ENCODE results near the gene RAET1G. TPM values are rescaled to one million over a fixed set of nuclear protein-coding genes. Genes with fewer than 3 reads are reported as not detected.
"Not testable (repeated sequence)": the region's sequence is repeated elsewhere in the genome, so short reads cannot be mapped to it uniquely, and the experiment has no call there.

The RAET1G gene
- total RNA-seq, 1 donor from 2014 or later, result 24.7 TPM

GRCh38 chr6:149891864-149892263, 31.1 kb downstream of the RAET1G start:
- not testable (repeated sequence) for ATAC-seq

DNA sequence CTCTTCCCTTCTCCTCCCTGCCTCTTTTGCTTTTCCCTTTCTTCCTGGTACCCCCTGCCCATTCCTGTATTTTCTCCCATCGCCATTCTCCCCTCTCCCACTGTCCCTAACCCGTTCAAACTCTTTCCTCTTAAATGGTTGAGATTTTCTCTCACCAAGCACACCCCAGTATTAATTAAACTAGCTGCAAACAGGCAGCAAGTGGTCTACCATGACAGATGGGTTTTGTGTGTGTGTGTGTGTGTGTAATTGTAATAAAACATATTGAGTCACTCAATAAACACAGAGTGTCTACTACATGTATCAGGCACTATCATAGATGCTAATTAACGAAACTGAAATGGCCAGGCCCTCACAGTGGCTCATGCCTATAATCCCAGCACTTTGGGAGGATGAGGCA, 31.7 kb downstream of the RAET1G start:
- ATAC-seq, result peak; percentile 41

- peak; percentile 66 for ATAC-seq
Measured at GRCh38 chr6:149890629-149891045, 32.3 kb downstream of the RAET1G start.

DNA sequence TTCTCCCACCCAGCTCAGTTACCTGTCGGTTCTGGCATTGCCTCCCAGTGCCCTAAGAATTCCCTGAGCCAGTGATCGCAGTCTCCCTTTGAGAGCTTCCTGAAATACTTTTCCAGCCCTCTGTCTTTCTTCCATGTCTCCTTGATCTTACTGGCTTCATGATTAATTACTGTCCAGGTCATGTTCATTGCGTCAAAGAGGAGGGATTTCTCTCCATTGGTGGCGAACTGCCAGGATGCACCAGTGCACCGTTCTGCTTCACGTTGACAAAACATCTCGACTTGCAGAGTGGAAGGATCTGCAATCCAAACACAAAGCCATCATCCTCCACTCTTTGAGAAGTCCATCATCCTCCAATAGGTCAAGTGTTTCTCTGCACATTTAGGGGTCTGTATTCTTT, 33.6 kb downstream of the RAET1G start:
- no peak for ATAC-seq

- peak; percentile 15 for ATAC-seq
Measured at GRCh38 chr6:149888659-149889058, 34.3 kb downstream of the RAET1G start.

DNA sequence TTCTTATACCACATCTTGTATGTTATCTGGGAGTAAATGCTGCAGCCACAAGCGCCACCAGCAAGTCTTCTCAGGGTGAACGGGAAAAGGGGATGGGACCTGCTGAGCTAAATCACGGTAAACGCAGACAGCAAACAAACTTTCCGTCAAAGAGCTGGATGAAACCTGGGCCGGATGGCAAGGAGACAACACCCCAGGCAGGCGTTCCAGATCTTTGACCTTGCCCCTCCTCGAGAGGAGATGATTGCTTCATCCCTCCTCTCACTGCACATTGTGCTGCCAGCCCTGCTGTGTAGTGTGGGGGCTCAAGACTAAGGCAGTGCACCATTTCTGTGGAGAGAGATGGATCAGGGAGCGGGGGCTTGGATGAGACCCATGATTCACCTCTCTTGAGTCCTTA, 34.8 kb downstream of the RAET1G start:
- peak; percentile 55 for ATAC-seq

DNA sequence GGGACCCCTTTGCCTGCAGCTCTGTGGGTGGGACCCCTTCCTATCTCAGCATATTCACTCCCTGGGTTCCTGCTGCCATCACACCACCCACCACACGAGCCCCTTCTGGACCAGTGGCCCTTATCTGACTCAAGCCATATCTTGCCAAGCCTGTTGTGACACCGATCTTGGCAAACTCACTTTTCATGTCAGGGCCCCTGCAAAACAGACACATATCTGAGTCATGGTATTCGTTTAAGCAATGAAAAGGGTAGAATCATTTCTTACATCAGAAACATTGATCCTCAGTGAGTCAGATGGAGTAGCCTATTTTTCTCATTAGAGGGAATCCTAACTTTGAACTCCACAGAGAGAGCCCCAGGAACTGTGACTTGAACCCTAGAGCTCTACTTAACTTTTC, 35.6 kb downstream of the RAET1G start:
- peak; percentile 70 for ATAC-seq

DNA sequence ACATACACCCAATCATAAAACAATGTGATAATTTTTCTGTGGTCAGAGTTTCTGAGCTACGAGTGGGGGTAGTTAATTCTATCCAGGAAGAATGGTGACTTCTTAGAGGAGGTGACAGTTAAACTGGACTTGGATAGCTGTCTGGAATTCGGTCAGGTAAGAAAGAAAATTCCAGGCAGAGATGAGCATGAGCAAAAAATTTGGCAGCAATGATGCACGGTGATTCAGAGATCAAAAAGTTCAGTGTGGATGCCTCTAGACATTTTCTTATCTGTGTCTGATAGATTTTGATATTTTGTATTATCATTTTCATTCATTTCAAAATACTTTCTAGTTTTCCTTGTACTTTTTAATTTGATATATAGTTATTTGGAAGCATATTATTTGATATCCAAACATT, 37.0 kb downstream of the RAET1G start:
- ATAC-seq, result no peak

DNA sequence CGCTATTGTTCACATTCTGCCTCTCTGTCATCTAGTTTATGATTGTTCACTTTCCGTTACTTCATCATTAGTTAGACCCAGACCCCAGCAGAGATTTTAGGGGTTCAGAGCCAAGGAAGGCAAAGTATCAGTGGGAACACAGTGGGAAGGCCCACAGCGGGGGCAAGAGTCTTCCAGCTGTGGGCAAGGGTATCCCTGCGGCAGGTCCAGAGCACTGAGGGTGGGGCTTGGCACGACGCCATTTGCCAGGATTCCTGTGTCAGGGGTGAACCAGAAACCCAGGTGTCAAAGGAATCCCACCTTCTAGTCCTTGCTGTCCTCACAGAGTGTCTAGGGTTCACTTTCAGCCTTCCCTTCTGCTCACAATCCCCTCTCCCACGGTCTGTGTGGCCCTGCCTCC, 38.3 kb downstream of the RAET1G start:
- ATAC-seq, result no peak

DNA sequence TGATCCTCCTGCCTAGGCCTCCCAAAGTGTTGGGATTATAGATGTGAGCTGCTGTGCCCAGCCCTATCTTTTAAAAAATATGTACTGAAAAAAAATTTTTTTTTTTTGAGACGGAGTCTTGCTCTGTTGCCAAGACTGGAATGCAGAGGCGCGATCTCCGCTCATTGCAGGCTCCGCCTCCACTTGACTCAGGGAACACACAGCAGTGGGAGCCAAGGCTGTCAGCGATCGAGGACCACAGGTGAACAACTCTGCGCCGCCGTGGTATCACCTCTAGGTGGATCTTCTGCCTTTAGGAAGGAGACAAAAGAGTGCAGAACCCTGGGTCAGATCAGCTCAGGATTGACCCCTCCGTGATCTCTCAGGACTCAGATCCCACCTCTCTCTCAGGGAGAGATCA, 38.7 kb downstream of the RAET1G start:
- peak; percentile 50 for ATAC-seq

- no peak for ATAC-seq
Measured at GRCh38 chr6:149881860-149882259, 41.1 kb downstream of the RAET1G start.

DNA sequence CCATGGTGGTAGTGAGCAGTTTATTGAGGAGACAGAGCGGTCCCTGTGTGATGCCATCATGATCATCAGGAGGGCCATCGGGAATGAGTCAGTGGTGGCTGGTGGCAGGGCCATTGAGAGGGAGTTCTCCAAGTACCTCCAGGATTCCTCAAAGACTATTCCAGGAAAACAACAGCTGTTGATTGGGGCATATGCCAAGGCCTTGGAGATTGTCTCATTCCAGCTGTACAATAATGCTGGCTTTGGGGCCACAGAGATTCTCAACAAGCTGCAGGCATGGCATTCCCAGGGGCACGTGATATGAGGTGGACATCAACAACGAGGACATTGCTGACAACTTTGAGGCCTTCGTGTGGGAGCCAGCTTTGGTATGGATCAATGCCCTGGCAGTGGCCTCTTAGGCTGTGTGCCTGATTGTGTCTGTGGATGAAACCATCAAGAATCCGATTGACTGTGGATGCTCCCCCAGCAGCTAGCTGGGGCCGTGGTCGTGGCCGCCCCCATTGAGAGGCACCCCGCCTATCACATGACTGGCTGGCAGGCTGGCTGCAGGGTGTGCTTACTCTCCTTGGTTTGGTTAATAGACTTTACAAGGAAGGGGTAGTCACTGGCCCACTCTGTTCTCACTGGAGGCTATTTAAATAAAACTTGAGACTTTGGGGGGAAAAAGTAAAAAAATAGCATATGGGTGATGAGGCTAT, 41.7 kb downstream of the RAET1G start:
- no peak for ATAC-seq

GRCh38 chr6:149877659-149878058, 45.3 kb downstream of the RAET1G start:
- no peak for ATAC-seq

GRCh38 chr6:149876241-149876933, 46.5 kb downstream of the RAET1G start:
- ATAC-seq, result peak; percentile 36

GRCh38 chr6:149872233-149872632, 50.7 kb downstream of the RAET1G start:
- no peak for ATAC-seq

- no peak for ATAC-seq
Measured at GRCh38 chr6:149871182-149871581, 51.7 kb downstream of the RAET1G start.

- ATAC-seq, result no peak
Measured at GRCh38 chr6:149869275-149869892, 53.5 kb downstream of the RAET1G start.

DNA sequence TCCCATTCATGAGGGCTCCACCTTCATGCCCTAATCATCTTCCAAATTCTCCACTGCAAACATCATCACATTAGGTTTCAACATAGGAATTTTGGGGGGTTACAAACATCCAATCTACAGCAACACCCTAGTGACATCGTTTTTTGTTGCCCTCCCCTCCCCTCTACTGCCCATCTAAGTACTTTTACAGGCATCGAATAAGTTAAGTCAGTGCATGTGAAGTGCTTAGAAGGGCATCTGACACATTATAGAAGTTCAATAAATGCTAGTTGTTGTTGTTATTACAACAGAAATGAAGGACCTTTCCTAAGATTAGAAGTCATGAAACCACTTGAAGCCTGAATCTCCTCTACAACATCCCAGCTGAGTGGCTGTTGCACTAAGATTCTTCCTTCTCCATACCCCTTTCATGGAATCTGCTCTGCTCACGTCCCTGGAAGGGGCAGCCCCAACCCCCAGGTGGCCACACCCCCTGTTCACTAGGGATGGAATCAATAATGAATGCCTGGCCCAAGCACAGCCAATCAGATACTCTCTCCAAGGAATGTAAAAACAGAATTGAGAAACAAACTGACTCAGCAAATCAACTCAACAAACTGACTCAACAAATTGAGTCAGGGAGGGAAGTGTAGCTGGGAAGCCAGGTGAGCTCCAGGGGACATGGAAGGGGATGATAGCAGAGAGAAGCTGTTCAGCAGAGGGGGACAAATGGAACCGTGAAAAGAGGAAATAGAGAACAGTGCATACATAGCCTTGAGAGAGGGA, 54.9 kb downstream of the RAET1G start:
- ATAC-seq, result no peak

Other genes starting within 250 kb of the RAET1G start
- gene LATS1, start 205.0 kb downstream of the RAET1G start, total RNA-seq, result 15.7 TPM
- 21.6 TPM for gene NUP43, start 176.6 kb downstream of the RAET1G start, total RNA-seq
- gene PCMT1, start 173.4 kb downstream of the RAET1G start, total RNA-seq, result 43.3 TPM
- 41.8 TPM for gene LRP11, start 58.8 kb downstream of the RAET1G start, total RNA-seq
- gene RAET1E, start 25.0 kb downstream of the RAET1G start, total RNA-seq, result 101 TPM
- 5.2 TPM for gene ULBP2, start 18.9 kb upstream of the RAET1G start, total RNA-seq
- gene ULBP1, start 40.8 kb upstream of the RAET1G start, total RNA-seq, result 1.2 TPM
- gene RAET1L, start 102.4 kb upstream of the RAET1G start, total RNA-seq, result 30.4 TPM
- gene ULBP3, start 146.0 kb upstream of the RAET1G start, total RNA-seq, result 3.8 TPM
- 36.0 TPM for gene PPP1R14C, start 219.9 kb upstream of the RAET1G start, total RNA-seq

Measured in esophagus mucosa (tissue), 1 donor.